ENCODE data around the gene XPO5. TPM values are rescaled to one million over a fixed set of nuclear protein-coding genes. Genes with fewer than 3 reads are reported as not detected.

XPO5 gene
- total RNA-seq, 2 experiments from 2014 or later: 58.5 to 74.9 TPM

DNA sequence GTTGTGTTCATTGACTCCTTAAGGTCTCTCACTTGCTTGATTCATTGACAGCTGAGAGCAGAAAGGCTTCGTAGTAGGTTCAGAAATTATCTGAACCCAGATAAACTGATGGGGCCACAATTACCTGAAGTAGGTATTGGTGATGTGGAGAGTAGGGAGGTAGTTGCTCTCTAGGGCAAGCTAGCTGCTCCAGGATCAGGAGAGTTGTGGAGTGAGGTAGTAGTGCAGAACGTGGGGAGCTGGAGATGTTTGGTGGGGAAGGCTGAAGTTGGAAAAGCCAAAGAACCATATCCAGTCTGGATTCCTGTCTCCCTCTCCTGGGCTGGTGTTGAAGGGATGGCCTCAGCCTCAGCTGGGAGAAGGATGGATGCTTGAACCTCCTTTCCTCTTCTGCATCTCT, 82.6 kb downstream of the XPO5 start:
- Histone ChIP-seq H4K20me1 (ENCODE audit: insufficient read depth, low read length) (no peaks in the 10 kb centered on the region), H3K79me2 (ENCODE audit: insufficient read depth, low read depth, low read length) (no peaks in the 10 kb centered on the region), H3K4me1 (ENCODE audit: insufficient read depth, low read length, poor library complexity, severe bottlenecking) (no peaks in the 10 kb centered on the region), H3K9me2 (ENCODE audit: insufficient read depth, low read length) (no peaks in the 10 kb centered on the region), H3K27ac (ENCODE audit: low read depth, low read length, poor library complexity, severe bottlenecking) (no peak overlapping the region), H3K4me3 (ENCODE audit: low read depth, low read length, poor library complexity, severe bottlenecking) (no peak overlapping the region), H3K4me2 (ENCODE audit: low read length) (no peak overlapping the region), H3K9me3 (ENCODE audit: low read length) (no peaks in the 10 kb centered on the region), H3K36me3 (ENCODE audit: insufficient read depth, low read length) (peaks cover 2% of the 10 kb centered on the region; the same call in 1 of the 2 replicates), H2AFZ (ENCODE audit: low read length) (no peak overlapping the region)
- DNase-seq (ENCODE audit: low spot score): no peak
- CTCF ChIA-PET (ENCODE audit: unreplicated experiment): interaction anchor here (1.0 kb wide), 1 partner anchor 14 kb away, joined by 4 read pairs; no protein-coding TSS in a partner anchor
- POLR2A ChIA-PET: interaction anchor here (0.6 kb wide), 2 partner anchors 32 to 112 kb away, joined by 3 read pairs; no protein-coding TSS in a partner anchor
- no TSS peak for BruUV-seq (replicated peaks)
- intact Hi-C loops (cut with micrococcal nuclease; ENCODE audit: unreplicated experiment): no loop called here
- TF ChIP-seq, protein P1, sequence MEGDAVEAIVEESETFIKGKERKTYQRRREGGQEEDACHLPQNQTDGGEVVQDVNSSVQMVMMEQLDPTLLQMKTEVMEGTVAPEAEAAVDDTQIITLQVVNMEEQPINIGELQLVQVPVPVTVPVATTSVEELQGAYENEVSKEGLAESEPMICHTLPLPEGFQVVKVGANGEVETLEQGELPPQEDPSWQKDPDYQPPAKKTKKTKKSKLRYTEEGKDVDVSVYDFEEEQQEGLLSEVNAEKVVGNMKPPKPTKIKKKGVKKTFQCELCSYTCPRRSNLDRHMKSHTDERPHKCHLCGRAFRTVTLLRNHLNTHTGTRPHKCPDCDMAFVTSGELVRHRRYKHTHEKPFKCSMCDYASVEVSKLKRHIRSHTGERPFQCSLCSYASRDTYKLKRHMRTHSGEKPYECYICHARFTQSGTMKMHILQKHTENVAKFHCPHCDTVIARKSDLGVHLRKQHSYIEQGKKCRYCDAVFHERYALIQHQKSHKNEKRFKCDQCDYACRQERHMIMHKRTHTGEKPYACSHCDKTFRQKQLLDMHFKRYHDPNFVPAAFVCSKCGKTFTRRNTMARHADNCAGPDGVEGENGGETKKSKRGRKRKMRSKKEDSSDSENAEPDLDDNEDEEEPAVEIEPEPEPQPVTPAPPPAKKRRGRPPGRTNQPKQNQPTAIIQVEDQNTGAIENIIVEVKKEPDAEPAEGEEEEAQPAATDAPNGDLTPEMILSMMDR (conservative IDR thresholded peaks at IDR 0.05; ENCODE audit: low read length): no peak
- no peak for TF ChIP-seq EZH2phosphoT487 (IDR thresholded peaks at IDR 0.05; ENCODE audit: borderline replicate concordance, low read depth, low read length)

DNA sequence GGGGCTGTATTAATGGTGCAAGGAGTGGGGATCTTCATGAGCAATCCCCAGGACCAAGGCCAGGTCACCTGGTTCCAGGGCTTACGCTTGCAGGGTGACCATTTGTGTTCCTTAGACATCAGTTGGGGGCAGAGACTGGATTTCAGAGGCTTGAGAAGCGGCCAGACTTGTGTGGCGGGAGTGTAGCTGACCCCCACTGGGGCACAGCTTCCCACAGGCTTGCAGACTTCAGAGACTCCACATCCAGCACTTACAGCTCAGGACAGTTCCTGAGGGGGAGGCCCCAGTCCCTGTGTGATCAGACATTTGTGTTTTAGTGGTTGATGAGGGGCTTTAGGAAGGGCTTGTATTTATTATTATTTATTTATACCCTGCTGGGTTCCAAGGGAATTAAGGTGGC, 83.2 kb downstream of the XPO5 start:
- BruUV-seq (replicated peaks): no TSS peak
- H3K36me3 ChIP-seq (ENCODE audit: insufficient read depth, low read length): no peaks in the 10 kb centered on the region
- H4K20me1 ChIP-seq (ENCODE audit: insufficient read depth, low read length): no peaks in the 10 kb centered on the region
- no peak overlapping the region for H3K4me3 ChIP-seq (ENCODE audit: low read depth, low read length, poor library complexity, severe bottlenecking)
- H3K9me3 ChIP-seq (ENCODE audit: low read length): no peaks in the 10 kb centered on the region
- no peaks in the 10 kb centered on the region for H3K79me2 ChIP-seq (ENCODE audit: insufficient read depth, low read depth, low read length)
- ChIA-PET POLR2A (interaction anchor here (0.6 to 1.5 kb wide), 2 partner anchors 14 to 113 kb away, joined by 3 read pairs; no protein-coding TSS in a partner anchor), CTCF (ENCODE audit: unreplicated experiment) (interaction anchor here (1.0 kb wide), 1 partner anchor 14 kb away, joined by 4 read pairs; no protein-coding TSS in a partner anchor)
- no peak overlapping the region for H3K4me2 ChIP-seq (ENCODE audit: low read length)
- TF ChIP-seq, protein P1 (conservative IDR thresholded peaks at IDR 0.05; ENCODE audit: low read length): no peak
- no peak for TF ChIP-seq EZH2phosphoT487 (IDR thresholded peaks at IDR 0.05; ENCODE audit: borderline replicate concordance, low read depth, low read length)
- no peak overlapping the region for H2AFZ ChIP-seq (ENCODE audit: low read length)
- intact Hi-C loops (cut with micrococcal nuclease; ENCODE audit: unreplicated experiment): no loop called here
- no peak overlapping the region for H3K27ac ChIP-seq (ENCODE audit: low read depth, low read length, poor library complexity, severe bottlenecking)
- no peaks in the 10 kb centered on the region for H3K9me2 ChIP-seq (ENCODE audit: insufficient read depth, low read length)
- H3K4me1 ChIP-seq (ENCODE audit: insufficient read depth, low read length, poor library complexity, severe bottlenecking): no peaks in the 10 kb centered on the region
- DNase-seq (ENCODE audit: low spot score): no peak

Measured in OCI-LY7 (cell line).